AG09309 (cell line): ENCODE measurements around the gene NLRC5.
"Not testable (repeated sequence)": the region's sequence is repeated elsewhere in the genome, so short reads cannot be mapped to it uniquely, and the experiment has no call there.

Source experiments
- DNase-seq: peaks from one replicate; pipeline ENCODE4 v3.0.0-alpha.2; 2010; ENCODE audit warnings: low read depth
- H3K4me3 ChIP-seq: 2 replicates; pipeline ENCODE4 v1.5.1; 2011; ENCODE audit warnings: mild to moderate bottlenecking, low read depth, low read length, moderate library complexity; ENCODE audit not compliant: control insufficient read depth
- CTCF ChIP-seq: IDR thresholded peaks from 2 replicates; pipeline ENCODE4 v1.5.1; 2011; ENCODE audit warnings: mild to moderate bottlenecking, low read depth, low read length, inconsistent platforms; ENCODE audit not compliant: insufficient read depth, control insufficient read depth; ENCODE audit errors: missing control alignments

NLRC5 gene

GRCh38 chr16:56970934-56971767, 18.2 kb upstream of the NLRC5 start:
- DNase-seq, result no peak
- no peak overlapping the region for H3K4me3 ChIP-seq
- TF ChIP-seq CTCF, result no peak

GRCh38 chr16:56971768-56972043, 17.7 kb upstream of the NLRC5 start:
- H3K4me3 ChIP-seq, result no peak overlapping the region
- TF ChIP-seq CTCF, result no peak
- DNase-seq, result no peak

DNA sequence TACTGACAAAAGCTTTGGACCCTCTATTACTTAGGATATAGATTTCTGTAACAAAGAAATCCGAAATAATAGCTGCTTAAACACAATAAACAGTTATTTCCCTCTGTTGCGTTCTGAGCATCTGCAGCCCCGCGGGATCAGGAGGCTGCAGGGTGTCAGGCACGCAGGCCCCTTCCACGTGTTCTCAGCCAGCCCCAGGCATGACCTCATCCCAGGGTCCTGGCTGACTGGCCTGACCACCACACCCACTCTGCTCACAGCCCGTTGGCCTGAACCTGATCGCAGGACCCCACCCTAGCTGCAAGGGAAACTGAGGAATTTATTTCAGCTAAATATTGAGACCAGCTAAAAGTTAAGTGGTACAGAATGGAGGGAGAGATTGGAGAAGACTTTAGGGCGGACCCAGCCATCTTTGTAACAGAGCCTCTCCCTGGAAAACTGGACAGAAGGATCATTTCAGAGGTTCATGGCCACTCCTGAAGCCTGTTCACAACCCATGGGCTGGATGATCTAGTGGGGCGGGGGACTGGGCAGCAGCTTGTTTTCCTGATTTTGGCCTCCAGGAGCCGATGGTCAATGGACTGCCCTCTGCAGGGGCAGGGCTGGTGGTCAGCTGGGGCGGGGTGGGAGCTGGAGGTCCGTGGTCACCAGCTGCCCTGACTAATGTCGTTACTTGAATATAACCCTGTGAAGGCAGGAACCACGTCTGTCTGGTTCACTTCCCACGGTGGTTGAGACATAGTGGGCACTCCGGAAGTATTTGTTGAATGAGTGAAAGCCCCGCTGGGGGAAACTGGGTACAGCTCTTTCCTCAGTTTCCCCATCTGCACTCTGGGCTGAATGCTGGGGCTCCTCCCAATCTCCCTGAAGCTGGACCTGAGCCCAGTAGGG, 16.7 kb upstream of the NLRC5 start:
- no peak for TF ChIP-seq CTCF
- no peak for DNase-seq
- H3K4me3 ChIP-seq, result no peak overlapping the region

- DNase-seq, result no peak
- TF ChIP-seq CTCF, result no peak
- no peak overlapping the region for H3K4me3 ChIP-seq
These were observed 16.1 kb upstream of the NLRC5 start for GRCh38 chr16:56973294-56973689.

GRCh38 chr16:56973899-56974298, 15.5 kb upstream of the NLRC5 start:
- not testable (repeated sequence) for H3K4me3 ChIP-seq, DNase-seq

GRCh38 chr16:56974549-56975300, 14.6 kb upstream of the NLRC5 start:
- TF ChIP-seq CTCF, result no peak
- DNase-seq, result no peak
- no peak overlapping the region for H3K4me3 ChIP-seq

- no peak for TF ChIP-seq CTCF
- DNase-seq, result no peak
- H3K4me3 ChIP-seq, result no peak overlapping the region
These were observed 13.6 kb upstream of the NLRC5 start for GRCh38 chr16:56975714-56976113.
